Fibroblast of pulmonary artery (primary cell): ENCODE results near the gene LAMA3.

Experiments used
- DNase-seq: peaks from one replicate; pipeline ENCODE4 v3.0.0-alpha.2; 2010; ENCODE audit warnings: low read depth
- H3K4me3 ChIP-seq: replicated peaks from 2 replicates; pipeline ENCODE4 v1.5.1; 2011; ENCODE audit warnings: low read depth, mild to moderate bottlenecking, control low read depth, low read length, moderate library complexity
- CTCF ChIP-seq: IDR thresholded peaks from 2 replicates; pipeline ENCODE4 v1.5.1; 2011; ENCODE audit warnings: mild to moderate bottlenecking, control low read depth, low read length, inconsistent platforms; ENCODE audit errors: missing control alignments

LAMA3 gene

DNA sequence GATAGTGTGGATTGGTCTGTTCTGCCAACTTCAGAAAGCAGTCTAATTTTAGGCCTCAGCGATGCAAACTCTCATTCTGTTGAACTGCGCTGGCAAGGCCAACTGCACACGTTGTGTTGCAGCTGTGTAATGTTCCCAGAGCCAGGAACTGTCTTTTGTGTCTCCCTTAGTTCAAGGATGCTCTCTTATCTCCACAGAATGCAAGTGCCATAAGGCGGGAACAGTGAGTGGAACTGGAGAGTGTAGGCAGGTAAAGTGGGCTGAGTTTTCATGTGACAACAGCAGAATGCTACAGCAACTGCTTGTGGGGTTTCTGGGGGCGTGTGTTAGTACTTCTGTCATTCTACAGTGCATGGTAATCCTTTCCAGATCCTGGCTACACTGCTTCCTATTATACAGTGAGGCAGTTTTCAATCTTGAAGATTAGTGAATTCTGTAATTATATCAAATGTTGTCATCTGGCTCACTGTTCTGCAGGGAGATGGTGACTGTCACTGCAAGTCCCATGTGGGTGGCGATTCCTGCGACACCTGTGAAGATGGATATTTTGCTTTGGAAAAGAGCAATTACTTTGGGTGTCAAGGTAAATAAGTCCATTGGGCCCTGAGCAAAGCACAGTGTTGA is 125.8 kb downstream of the LAMA3 start:
- DNase-seq, result no peak
- H3K4me3 ChIP-seq, result no peak overlapping the region
- no peak for TF ChIP-seq CTCF

- DNase-seq, result no peak
- TF ChIP-seq CTCF, result no peak
- no peak overlapping the region for H3K4me3 ChIP-seq
These were observed 126.8 kb downstream of the LAMA3 start for GRCh38 chr18:23816021-23816420.

DNA sequence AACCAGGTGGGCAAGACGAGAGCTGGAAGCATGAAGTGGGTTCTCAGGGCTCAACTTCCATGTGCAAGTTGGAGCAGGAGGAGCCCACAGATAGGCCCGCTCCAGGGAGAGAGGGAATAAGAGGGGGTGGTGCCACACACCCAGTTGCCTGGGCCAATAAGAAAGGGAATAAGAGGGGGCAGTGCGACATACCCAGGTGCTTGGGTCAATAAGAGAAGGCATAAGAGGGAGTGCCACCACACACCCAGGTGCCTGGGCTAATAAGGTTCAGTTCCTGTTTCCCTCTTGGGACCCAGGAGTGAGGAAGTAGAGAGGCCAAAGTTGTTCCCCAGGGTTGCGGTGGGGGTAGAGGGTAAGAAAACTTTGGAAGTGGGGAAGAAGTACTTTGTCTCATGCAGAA is 127.5 kb downstream of the LAMA3 start:
- TF ChIP-seq CTCF, result no peak
- no peak for DNase-seq
- no peak overlapping the region for H3K4me3 ChIP-seq

DNA sequence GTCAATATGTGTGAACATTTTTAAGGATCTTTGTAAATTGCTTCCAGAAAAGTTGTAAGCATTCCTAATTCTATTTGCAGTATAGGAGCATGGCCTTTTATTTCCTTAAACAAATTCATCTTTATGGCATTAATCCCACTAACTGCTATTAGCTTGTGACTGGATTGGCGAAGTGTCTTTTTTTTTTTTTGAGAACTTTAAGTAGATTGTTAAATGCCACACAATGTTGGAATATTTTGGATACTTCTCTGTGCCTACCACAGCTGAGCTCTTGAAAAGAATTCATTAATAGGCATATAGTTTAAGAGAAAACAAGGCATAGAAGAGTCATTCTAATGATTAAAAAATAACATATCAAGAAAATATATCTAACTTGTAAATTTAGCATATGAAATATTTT is 129.7 kb downstream of the LAMA3 start:
- TF ChIP-seq CTCF, result no peak
- H3K4me3 ChIP-seq, result no peak overlapping the region
- DNase-seq, result no peak

- peak; percentile 39 for DNase-seq
These were observed 133.5 kb downstream of the LAMA3 start for GRCh38 chr18:23822590-23823385.

DNA sequence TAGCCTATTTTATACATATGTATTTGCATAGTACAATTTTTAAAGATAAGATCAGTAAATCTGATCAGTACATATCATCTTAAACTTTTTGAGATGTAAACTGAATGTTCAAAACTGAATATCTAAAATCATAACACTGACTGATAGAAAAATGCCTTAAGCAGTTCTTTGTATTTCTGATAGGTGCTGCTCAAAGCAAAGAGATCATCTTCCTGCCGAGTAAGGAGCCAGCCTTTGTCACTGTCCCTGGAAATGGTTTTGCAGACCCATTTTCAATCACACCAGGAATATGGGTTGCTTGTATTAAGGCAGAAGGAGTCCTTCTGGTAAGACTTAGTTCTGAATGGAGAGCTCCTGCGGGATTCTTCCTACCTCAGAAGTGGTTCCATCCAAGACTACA is 135.0 kb downstream of the LAMA3 start:
- H3K4me3 ChIP-seq, result no peak overlapping the region
- peak; percentile 13 for DNase-seq
- no peak for TF ChIP-seq CTCF

More at GRCh38 chr18:23822590-23823385, 133.5 kb downstream of the LAMA3 start:
- no peak overlapping the region for H3K4me3 ChIP-seq
- no peak for TF ChIP-seq CTCF
